ENCODE results near the gene RXRA. TPM values are rescaled to one million over a fixed set of nuclear protein-coding genes. Genes with fewer than 3 reads are reported as not detected.

Gene RXRA
- total and polyA plus RNA-seq, 12 donors, result 5.5 to 114 (median 71.3) TPM

DNA sequence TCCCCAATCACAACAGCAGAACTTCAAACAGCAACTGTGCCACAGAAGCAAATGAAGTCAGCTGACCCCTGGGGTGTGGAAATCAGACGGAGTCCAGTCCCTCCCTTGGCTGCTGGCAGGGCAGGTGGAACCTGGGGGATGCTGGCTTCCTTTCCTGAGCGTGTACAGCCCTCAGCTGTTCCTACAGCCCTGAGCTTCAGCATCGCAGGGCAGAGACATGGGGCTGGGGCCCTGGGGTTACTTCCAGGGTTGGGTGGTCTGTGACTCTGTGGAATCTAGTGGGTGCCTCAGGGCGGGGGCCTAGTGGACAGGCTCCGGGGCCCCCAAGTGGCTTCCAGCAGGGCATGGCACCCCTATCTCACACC is 7.3 kb upstream of the RXRA start:
- Histone ChIP-seq H3K9me3 (replicated peaks in 1 of 3) (no peaks in the 10 kb centered on the region), H3K4me1 (replicated peaks in 1 of 2) (no peaks in the 10 kb centered on the region), H3K27ac (no peak overlapping the region), H3K4me3 (no peak overlapping the region), H3K36me3 (replicated peaks in 1 of 2) (no peaks in the 10 kb centered on the region), H3K27me3 (no peaks in the 10 kb centered on the region)
- 86 to 91% (median 88%) methylated on average over 5 of the region's 5 CpGs; no CpG with 5 or more reads in 1 of the 4 donors for WGBS, 4 donors
- intact Hi-C loops (cut with DNase I), result loop anchor here in 1 of 2 donors (5.0 kb wide), 1 partner anchor 62 kb away; no protein-coding TSS in a partner anchor
- TF ChIP-seq, protein P1, sequence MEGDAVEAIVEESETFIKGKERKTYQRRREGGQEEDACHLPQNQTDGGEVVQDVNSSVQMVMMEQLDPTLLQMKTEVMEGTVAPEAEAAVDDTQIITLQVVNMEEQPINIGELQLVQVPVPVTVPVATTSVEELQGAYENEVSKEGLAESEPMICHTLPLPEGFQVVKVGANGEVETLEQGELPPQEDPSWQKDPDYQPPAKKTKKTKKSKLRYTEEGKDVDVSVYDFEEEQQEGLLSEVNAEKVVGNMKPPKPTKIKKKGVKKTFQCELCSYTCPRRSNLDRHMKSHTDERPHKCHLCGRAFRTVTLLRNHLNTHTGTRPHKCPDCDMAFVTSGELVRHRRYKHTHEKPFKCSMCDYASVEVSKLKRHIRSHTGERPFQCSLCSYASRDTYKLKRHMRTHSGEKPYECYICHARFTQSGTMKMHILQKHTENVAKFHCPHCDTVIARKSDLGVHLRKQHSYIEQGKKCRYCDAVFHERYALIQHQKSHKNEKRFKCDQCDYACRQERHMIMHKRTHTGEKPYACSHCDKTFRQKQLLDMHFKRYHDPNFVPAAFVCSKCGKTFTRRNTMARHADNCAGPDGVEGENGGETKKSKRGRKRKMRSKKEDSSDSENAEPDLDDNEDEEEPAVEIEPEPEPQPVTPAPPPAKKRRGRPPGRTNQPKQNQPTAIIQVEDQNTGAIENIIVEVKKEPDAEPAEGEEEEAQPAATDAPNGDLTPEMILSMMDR (IDR thresholded peaks at IDR 0.05), result no peak
- no peak for TF ChIP-seq POLR2A (IDR thresholded peaks at IDR 0.05)
- DNase-seq, result peak in 1 of 7 donors; percentile 8

GRCh38 chr9:134319306-134320125 is 6.7 kb upstream of the RXRA start:
- TF ChIP-seq, protein P1 (IDR thresholded peaks at IDR 0.05), result no peak
- TF ChIP-seq POLR2A (IDR thresholded peaks at IDR 0.05), result no peak
- no peaks in the 10 kb centered on the region for H3K27me3 ChIP-seq
- H3K27ac ChIP-seq, result no peak overlapping the region
- no peaks in the 10 kb centered on the region for H3K36me3 ChIP-seq (replicated peaks in 1 of 2)
- no peak overlapping the region for H3K4me3 ChIP-seq
- H3K4me1 ChIP-seq (replicated peaks in 1 of 2), result no peaks in the 10 kb centered on the region
- intact Hi-C loops (cut with DNase I), result loop anchor here in 1 of 2 donors (5.0 kb wide), 2 partner anchors 62 to 142 kb away; no protein-coding TSS in a partner anchor
- no peaks in the 10 kb centered on the region for H3K9me3 ChIP-seq (replicated peaks in 1 of 3)
- 82 to 93% (median 88%) methylated on average over 11 to 24 of the region's 24 CpGs for WGBS, 4 donors
- DNase-seq, result peak in 1 of 7 donors; percentile 12

- no peak for TF ChIP-seq POLR2A (IDR thresholded peaks at IDR 0.05)
- TF ChIP-seq, protein P1 (IDR thresholded peaks at IDR 0.05), result no peak
- no peaks in the 10 kb centered on the region for H3K36me3 ChIP-seq (replicated peaks in 1 of 2)
- intact Hi-C loops (cut with DNase I), result loop anchor here in 1 of 2 donors (5.0 kb wide), 1 partner anchor 143 kb away; no protein-coding TSS in a partner anchor
- no peaks in the 10 kb centered on the region for H3K27me3 ChIP-seq
- peak in 1 of 7 donors; percentile 19 for DNase-seq
- WGBS, 4 donors, result 80 to 81% (median 81%) methylated on average over 21 to 22 of the region's 22 CpGs
- no peak overlapping the region for H3K27ac ChIP-seq
- no peak overlapping the region for H3K4me3 ChIP-seq
- no peaks in the 10 kb centered on the region for H3K4me1 ChIP-seq (replicated peaks in 1 of 2)
- no peaks in the 10 kb centered on the region for H3K9me3 ChIP-seq (replicated peaks in 1 of 3)
These were observed 6.0 kb upstream of the RXRA start for GRCh38 chr9:134320126-134320867.

DNA sequence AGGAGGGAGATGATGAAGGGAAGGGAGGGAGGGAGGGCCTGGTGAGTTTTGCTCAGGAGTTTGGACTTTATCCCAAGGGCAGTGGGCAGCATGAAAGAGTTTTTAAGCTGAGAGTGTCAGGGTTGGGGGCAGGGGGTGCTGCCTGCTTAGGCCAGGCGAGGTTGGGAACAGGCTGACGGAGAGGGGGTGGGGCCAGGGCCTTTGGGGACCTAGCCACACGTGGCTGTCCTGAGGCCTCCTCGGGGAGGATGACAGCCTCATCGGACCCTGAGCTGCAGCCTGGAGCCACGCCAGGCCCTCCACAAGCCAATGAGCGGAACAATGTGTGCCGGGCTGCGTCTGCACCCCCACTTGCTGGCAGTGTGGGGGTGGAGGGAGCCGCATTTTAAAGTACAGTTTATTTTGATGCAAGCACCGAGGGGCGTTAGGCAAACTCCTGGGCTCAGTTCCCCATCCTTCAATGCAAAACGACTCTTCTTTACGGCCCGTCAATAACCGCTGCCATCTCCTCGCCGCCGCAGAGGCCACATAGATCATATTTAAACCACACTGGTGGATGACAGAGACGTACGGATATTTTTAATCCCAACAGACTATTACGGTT is 5.3 kb upstream of the RXRA start:
- peak in 3 of 7 donors; percentile 26 to 27 (median 26) for DNase-seq
- Histone ChIP-seq H3K9me3 (replicated peaks in 1 of 3) (no peaks in the 10 kb centered on the region), H3K27me3 (no peaks in the 10 kb centered on the region), H3K4me3 (no peak overlapping the region), H3K4me1 (replicated peaks in 1 of 2) (no peaks in the 10 kb centered on the region), H3K27ac (no peak overlapping the region), H3K36me3 (replicated peaks in 1 of 2) (no peaks in the 10 kb centered on the region)
- TF ChIP-seq, protein P1 (IDR thresholded peaks at IDR 0.05), result no peak
- no peak for TF ChIP-seq POLR2A (IDR thresholded peaks at IDR 0.05)
- intact Hi-C loops (cut with DNase I), result loop anchor here in 1 of 2 donors (5.0 kb wide), 1 partner anchor 144 kb away; no protein-coding TSS in a partner anchor
- 48 to 60% (median 55%) methylated on average over 19 to 22 of the region's 22 CpGs for WGBS, 4 donors

Measured in adrenal gland (tissue), 12 donors.